Measurements from ENCODE around the gene IQGAP1. TPM values are rescaled to one million over a fixed set of nuclear protein-coding genes. Genes with fewer than 3 reads are reported as not detected.

Gene IQGAP1
- total RNA-seq, 1 experiment from 2014 or later, result 113 TPM

DNA sequence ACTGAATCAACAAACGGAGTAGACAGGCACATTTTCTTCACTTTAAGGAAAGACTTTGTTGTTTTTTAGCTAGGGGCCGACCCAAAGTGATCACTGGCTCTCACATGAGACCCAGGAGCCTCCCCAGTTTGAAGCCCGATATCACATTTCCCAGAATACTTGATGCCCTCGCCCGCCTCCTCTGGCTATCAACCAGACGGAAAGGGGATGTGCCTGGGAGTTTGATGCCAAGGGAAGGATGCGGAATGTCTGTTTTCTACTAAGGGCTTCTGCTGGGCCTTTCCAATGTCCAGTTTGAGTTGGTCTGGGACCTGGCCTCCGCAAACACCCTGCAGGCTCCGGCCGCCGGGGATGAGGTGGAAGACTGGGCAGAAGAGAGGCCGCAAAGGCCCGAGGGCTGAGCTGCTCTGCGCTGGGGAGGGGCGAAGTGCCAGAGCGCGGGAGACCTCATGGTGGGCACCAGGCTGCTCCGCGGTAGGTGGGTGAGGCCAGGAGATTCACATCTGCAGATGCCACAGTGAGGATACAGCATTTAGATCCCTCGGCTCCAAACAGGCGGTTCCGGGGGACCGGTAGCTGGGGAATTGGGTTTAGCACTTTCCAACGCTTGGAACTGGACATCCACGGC lies 36.4 kb upstream of the IQGAP1 start:
- peak overlapping the region; percentile 94 for H2AFZ ChIP-seq (ENCODE audit: low read depth, low read length, poor library complexity, severe bottlenecking)
- ChIA-PET POLR2A (interaction anchor here (1.0 kb wide), 1 partner anchor 11 kb away, joined by 4 read pairs; no protein-coding TSS in a partner anchor), RAD21 (ENCODE audit: low non-redundant PET in 1 of 2, low total read pairs in 2 of 2, uncharacterized antibody in 2 of 2, unreplicated experiment in 2 of 2) (no interaction called here), CTCF (interaction anchor here (1.5 kb wide), 1 partner anchor 32 kb away, joined by 3 read pairs; no protein-coding TSS in a partner anchor)
- peaks cover 4 to 18% of the 10 kb centered on the region in 2 experiments; a peak in 2 of 4 replicates for H3K4me1 ChIP-seq (ENCODE audit: control insufficient read depth in 1 of 2, insufficient read depth in 2 of 2, low read length in 2 of 2)
- no peaks in the 10 kb centered on the region for H4K20me1 ChIP-seq (ENCODE audit: insufficient read depth)
- H3K36me3 ChIP-seq (ENCODE audit: control insufficient read depth in 1 of 2, insufficient read depth in 2 of 2, low read length in 2 of 2), result no peaks in the 10 kb centered on the region
- H3K27ac ChIP-seq (ENCODE audit: low read depth, low read length), result no peak overlapping the region
- BruUV-seq (replicated peaks), result no TSS peak
- no peaks in the 10 kb centered on the region for H3K79me2 ChIP-seq (ENCODE audit: insufficient read depth, low read length)
- no peaks in the 10 kb centered on the region for H3K9me2 ChIP-seq (ENCODE audit: insufficient read depth)
- H3K4me2 ChIP-seq (ENCODE audit: low read length), result peak overlapping the region; percentile 98
- DNase-seq (ENCODE audit: low read depth, low spot score), result no peak
- peak; percentile 26 for ATAC-seq
- H3K9me3 ChIP-seq (ENCODE audit: control insufficient read depth in 1 of 2, insufficient read depth in 1 of 2, low read depth in 1 of 2, low read length in 2 of 2), result no peaks in the 10 kb centered on the region
- TF ChIP-seq ZFX (IDR thresholded peaks at IDR 0.05) (no peak), SP1 (IDR thresholded peaks at IDR 0.05; ENCODE audit: low read depth) (no peak), CEBPB (IDR thresholded peaks at IDR 0.05; ENCODE audit: low read depth) (no peak), EZH2 (IDR thresholded peaks at IDR 0.05) (no peak), CBX3 (IDR thresholded peaks at IDR 0.05; ENCODE audit: low read depth) (no peak), EZH2phosphoT487 (IDR thresholded peaks at IDR 0.05; ENCODE audit: borderline replicate concordance) (no peak), POLR2A (IDR thresholded peaks at IDR 0.05; ENCODE audit: borderline replicate concordance, extremely low read depth, insufficient read depth, insufficient read length) (no peak)
- TF ChIP-seq, protein P1, sequence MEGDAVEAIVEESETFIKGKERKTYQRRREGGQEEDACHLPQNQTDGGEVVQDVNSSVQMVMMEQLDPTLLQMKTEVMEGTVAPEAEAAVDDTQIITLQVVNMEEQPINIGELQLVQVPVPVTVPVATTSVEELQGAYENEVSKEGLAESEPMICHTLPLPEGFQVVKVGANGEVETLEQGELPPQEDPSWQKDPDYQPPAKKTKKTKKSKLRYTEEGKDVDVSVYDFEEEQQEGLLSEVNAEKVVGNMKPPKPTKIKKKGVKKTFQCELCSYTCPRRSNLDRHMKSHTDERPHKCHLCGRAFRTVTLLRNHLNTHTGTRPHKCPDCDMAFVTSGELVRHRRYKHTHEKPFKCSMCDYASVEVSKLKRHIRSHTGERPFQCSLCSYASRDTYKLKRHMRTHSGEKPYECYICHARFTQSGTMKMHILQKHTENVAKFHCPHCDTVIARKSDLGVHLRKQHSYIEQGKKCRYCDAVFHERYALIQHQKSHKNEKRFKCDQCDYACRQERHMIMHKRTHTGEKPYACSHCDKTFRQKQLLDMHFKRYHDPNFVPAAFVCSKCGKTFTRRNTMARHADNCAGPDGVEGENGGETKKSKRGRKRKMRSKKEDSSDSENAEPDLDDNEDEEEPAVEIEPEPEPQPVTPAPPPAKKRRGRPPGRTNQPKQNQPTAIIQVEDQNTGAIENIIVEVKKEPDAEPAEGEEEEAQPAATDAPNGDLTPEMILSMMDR (IDR thresholded peaks at IDR 0.05 in 2 of 3, conservative IDR thresholded peaks at IDR 0.05 in 1 of 3; ENCODE audit: borderline replicate concordance in 1 of 3, insufficient read depth in 1 of 3, low read depth in 2 of 3, low read length in 2 of 3), result no peak
- TF ChIP-seq, protein P2, sequence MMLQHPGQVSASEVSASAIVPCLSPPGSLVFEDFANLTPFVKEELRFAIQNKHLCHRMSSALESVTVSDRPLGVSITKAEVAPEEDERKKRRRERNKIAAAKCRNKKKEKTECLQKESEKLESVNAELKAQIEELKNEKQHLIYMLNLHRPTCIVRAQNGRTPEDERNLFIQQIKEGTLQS (IDR thresholded peaks at IDR 0.05), result no peak
- H3K9ac ChIP-seq (ENCODE audit: low read length), result no peak overlapping the region
- H3K4me3 ChIP-seq (replicated peaks in 1 of 2; ENCODE audit: low read depth in 1 of 2, low read length in 2 of 2), result peak overlapping the region; percentile 65 to 91
- H3K27me3 ChIP-seq (ENCODE audit: insufficient read depth, low read length), result no peaks in the 10 kb centered on the region
- intact Hi-C loops (cut with micrococcal nuclease), result no loop called here
